Sciatic nerve (tissue), 2 donors: ENCODE data around the gene EPB41L5. TPM values are rescaled to one million over a fixed set of nuclear protein-coding genes. Genes with fewer than 3 reads are reported as not detected.
"Not testable (repeated sequence)": the region's sequence is repeated elsewhere in the genome, so short reads cannot be mapped to it uniquely, and the experiment has no call there.

ENCODE experiments used
- ATAC-seq: fragments of 200-7000 bp; cut with Tn5 transposase; one replicate; pipeline ENCODE4 v1.9.1; 2020; ENCODE audit warnings: mild to moderate bottlenecking, moderate library complexity
- DNase-seq: peaks from one replicate; pipeline ENCODE4 v3.0.0-alpha.2; 2020; ENCODE audit warnings: low spot score
- intact Hi-C: fragments of 100-400 bp; cut with DNase I; formaldehyde crosslinking; loops from one replicate; pipeline ENCODE4 v1.14.2; 2022
- total RNA-seq: library from RNA; stranded (reverse); fragmentation: NEBNext Ultra II Directional; extraction: Animal tissue kit (Norgen Biotek cat#: 25700); gene quantifications from one replicate; pipeline ENCODE4 v1.2.1, GENCODE V29; 2021
- donor health status: DM: no; HTN: no; CAD: no.
- donor health status: DM: no; HTN: no; CAD: no.

Gene EPB41L5
- total RNA-seq, 1 donor from 2014 or later: 25.3 TPM

DNA sequence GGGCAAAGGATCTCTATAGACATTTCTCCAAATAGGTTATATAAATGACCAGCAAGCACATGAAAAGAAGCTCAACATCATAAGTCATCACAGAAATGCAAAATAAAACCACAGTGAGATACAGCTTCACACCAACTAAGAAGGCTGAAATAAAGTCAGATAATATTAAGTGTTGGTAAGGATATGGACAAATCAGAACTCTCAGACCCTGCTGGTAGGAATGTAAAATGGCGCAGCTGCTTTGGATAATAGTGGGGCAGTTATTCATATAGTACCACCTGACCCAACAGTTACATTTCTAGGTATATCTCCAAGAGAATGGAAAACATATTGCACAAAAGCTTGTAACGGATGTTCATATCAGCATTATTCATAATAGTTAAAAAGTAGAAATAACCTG is 14.0 kb downstream of the EPB41L5 start:
- intact Hi-C loops: no loop called here
- no peak for DNase-seq
- no peak for ATAC-seq

- ATAC-seq (no peak), DNase-seq (no peak)
- intact Hi-C loops: no loop called here
Observed at GRCh38 chr2:120028795-120029194, 15.9 kb downstream of the EPB41L5 start.

- ATAC-seq (no peak), DNase-seq (no peak)
- intact Hi-C loops: no loop called here
Observed at GRCh38 chr2:120029672-120030640, 17.1 kb downstream of the EPB41L5 start.

DNA sequence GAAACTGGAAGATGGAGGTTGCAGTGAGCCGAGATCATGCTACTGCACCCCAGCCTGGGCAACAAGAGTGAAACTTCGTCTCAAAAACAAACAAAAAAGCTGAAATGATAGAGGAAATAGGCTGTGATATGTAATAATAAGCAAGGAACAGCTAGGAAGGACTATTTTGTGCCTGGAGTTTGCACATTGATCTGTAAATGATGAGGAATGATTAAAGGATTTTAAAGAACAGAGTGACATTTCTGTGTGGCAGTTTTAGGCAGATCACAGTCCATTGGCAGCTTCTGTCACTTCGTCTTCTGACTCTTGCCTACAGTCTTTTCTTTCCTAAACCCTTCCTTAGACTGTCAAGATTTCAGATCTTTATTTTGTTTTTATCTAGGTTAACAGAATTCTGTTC is 19.4 kb downstream of the EPB41L5 start:
- intact Hi-C loops: no loop called here
- DNase-seq (no peak), ATAC-seq (no peak)

- DNase-seq: no peak
- no peak for ATAC-seq
- intact Hi-C loops: no loop called here
Observed at GRCh38 chr2:120034027-120034426, 21.1 kb downstream of the EPB41L5 start.

- no peak for DNase-seq
- intact Hi-C loops: no loop called here
- no peak for ATAC-seq
Observed at GRCh38 chr2:120034621-120035020, 21.7 kb downstream of the EPB41L5 start.

DNA sequence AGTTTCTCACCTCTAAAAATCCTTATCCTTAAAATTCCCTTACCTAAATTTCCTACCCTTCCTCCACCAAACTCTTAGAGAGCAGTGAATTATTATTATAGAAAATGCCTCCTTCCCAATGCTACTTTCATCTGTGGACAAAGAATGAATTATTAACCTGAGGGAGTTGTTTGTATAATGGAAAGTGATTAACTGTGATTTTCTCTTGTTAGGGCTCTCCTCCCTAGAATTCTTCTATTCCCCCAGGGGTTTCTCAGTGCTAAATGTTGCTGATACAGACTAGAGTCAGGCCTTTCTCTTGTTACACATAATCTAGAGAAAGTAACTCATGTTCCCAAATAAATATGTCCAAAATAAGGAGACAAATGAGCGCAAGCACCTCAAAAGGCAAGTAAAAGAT is 23.3 kb downstream of the EPB41L5 start:
- intact Hi-C loops: no loop called here
- ATAC-seq: no peak
- no peak for DNase-seq

GRCh38 chr2:120037995-120038541 is 25.2 kb downstream of the EPB41L5 start:
- ATAC-seq (no peak), DNase-seq (no peak)
- intact Hi-C loops: no loop called here

DNA sequence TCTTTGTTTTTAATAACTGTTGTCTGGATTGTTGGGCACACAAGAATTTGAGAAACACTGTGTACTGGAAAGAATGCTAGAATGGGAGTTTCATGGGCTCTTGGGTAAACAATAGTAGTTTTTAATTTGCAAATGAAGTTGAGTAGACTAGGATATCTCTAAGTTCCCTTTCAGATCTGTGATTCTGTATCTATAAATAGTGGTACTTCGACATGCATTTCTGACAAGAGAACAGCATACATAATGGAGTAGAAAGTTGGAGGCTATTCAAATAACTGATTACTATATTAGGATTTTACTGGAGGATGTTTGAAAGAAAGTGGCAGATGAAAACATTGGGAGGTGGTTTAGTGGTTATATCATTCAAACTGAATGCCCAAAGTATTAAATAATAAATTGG is 29.5 kb downstream of the EPB41L5 start:
- no peak for ATAC-seq
- intact Hi-C loops: no loop called here
- DNase-seq: no peak

GRCh38 chr2:120044336-120044735 is 31.5 kb downstream of the EPB41L5 start:
- intact Hi-C loops: no loop called here
- ATAC-seq: no peak
- no peak for DNase-seq

DNA sequence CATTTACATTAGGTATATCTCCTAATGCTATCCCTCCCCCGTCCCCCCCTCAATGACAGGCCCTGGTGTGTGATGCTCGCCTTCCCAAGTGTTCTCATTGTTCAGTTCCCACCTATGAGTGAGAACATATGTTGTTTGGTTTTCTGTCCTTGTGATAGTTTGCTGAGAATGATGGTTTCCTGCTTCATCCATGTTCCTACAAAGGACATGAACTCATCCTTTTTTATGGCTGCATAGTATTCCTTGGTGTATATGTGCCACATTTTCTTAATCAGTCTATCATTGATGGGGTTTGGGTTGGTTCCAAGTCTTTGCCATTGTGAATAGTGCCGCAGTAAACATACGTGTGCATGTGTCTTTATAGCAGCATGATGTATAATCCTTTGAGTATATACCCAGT is 32.9 kb downstream of the EPB41L5 start:
- ATAC-seq, intact Hi-C loops, DNase-seq: not testable (repeated sequence)

DNA sequence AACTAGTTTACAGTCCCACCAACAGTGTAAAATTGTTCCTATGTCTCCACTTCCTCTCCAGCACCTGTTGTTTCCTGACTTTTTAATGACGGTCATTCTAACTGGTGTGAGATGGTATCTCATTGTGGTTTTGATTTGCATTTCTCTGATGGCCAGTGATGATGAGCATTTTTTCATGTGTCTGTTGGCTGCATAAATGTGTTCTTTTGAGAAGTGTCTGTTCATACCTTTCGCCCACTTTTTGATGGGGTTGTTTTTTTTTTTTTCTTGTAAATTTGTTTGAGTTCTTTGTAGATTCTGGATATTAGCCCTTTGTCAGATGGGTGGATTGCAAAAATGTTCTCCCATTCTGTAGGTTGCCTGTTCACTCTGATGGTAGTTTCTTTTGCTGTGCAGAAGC is 33.4 kb downstream of the EPB41L5 start:
- intact Hi-C loops, ATAC-seq, DNase-seq: not testable (repeated sequence)

DNA sequence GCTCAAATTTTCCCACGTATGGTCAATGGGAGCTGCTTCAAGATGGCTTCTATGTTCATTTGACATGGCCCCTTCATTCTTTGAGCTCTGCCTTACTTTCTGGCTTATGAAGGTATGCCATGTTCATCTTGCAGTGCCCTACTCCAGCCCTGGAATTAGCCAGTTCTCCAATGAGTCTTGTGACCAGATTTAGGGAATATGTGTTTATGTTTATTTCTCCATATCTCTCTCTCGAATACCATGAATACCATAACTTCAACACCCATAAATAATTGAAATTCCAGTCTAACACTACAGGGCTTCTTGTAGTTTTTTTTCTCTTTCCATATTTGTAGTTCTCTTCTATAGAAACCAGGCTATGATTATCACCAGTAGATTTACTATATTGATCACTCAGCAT is 39.7 kb downstream of the EPB41L5 start:
- intact Hi-C loops: no loop called here
- DNase-seq: no peak
- ATAC-seq: no peak

- ATAC-seq (no peak), DNase-seq (no peak)
- intact Hi-C loops: no loop called here
Observed at GRCh38 chr2:120053891-120054290, 41.0 kb downstream of the EPB41L5 start.

DNA sequence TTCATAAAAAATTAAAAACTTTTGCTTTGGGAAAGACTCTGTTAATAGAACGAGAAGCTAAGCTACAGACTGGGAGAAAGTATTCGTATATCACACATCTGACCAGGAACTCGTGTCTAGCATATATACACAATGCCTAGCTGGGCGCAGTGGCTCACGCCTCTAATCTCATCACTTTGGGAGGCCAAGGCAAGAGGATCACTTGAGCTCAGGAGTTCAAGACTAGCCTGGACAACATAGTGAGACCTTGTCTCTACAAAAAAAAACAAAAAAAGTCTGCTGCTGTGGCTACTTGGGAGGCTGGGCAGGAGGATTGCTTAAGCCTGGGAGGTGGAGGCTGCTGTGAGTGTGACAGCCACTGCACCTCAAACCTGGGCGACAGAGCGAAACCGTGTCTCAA is 46.6 kb downstream of the EPB41L5 start:
- DNase-seq: no peak
- intact Hi-C loops: no loop called here
- no peak for ATAC-seq

DNA sequence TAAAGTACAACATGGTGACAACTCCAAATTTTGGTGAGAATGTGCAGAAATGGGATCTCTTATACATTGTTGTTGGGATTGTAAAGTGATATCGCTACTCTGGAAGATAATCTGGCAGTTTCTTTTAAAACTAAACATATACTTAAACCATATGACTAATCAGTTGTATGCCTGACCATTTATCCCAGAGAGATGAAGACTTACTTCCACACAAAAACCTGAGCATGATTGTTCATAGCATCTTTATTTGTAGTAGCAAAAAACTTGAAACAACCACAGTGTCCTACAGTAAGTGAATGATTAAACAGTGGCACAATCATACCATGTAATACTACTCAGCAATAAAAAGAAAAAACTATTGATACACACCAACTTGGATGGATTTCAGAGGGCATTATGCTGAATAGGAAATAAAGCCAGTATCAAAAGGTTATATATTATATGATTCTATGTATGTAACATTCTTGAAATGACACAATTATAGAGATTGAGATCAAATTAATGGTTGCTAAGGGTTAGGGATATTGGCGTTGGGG is 47.3 kb downstream of the EPB41L5 start:
- intact Hi-C loops: no loop called here
- DNase-seq (no peak), ATAC-seq (no peak)

- no peak for DNase-seq
- ATAC-seq: no peak
- intact Hi-C loops: no loop called here
Observed at GRCh38 chr2:120064664-120065063, 51.8 kb downstream of the EPB41L5 start.

DNA sequence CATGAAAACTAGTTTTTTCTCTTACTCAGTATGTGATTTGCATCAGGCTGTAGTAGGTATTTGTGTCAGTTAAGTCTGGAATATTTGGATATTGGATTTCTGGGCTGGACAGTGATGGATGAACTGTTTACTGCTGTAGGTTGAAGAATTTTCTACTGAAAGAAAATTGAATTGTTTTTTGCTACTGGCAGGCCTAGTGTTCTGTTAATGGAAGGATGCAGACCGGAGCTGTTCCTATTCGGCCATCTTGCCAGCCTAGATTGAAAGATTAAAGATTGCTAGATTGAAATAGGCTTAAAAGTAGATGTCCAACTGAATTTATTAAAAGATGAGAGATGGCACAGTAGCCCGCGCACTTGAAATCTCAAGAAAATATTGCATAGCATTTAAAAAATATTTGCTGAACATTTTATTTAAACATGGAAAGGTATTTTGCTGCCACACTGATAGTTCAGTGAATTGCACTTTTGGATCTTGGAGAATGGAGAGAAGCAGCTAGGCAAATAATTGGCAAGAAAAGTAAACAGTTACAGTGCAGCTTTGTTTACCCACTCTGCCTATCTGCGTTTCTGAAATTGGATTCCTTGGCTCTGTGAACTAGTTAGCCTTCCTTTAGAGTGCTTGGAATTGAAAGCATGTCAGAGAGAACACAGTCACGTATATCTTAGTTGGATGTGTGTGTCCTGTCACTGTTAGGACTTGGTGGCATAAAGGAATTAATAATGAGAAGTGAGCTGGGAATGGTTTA is 54.1 kb downstream of the EPB41L5 start:
- DNase-seq (no peak), ATAC-seq (no peak)
- intact Hi-C loops: no loop called here

DNA sequence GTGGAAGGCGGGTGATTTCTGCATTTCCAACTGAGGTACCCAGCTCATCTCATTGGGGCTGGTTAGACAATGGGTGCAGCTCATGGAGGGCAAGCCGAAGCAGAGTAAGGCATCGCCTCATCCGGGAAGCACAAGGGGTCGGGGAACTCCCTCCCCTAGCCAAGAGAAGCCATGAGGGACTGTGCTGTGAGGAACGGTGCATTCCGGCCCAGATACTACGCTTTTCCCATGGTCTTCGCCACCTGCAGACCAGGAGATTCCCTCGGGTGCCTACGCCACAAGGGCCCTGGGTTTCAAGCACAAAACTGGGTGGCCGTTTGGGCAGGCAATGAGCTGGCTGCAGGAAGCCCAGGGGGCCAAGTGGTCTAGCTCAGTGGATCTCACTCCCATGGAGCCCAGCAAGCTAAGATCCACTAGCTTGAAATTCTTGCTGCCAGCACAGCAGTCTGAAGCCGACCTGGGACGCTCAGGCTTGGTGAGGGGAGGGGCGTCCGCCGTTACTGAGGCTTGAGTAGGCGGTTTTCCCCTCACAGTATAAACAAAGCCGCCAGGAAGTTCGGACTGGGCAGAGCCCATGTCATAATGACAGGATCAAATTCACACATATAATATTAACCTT is 55.3 kb downstream of the EPB41L5 start:
- ATAC-seq, DNase-seq, intact Hi-C loops: not testable (repeated sequence)
